Measurements from ENCODE around the gene TSTD2. TPM values are rescaled to one million over a fixed set of nuclear protein-coding genes. Genes with fewer than 3 reads are reported as not detected.

The TSTD2 gene
- polyA plus RNA-seq, 1 of the 3 experiments (the other 2 are of a cell fraction): 11.5 TPM

GRCh38 chr9:97592126-97592525 lies 41.0 kb downstream of the TSTD2 start:
- Histone ChIP-seq H3K4me2 (no peak overlapping the region), H3K27ac (ENCODE audit: low read depth in 2 of 2, low read length in 1 of 2) (no peak overlapping the region), H3K9ac (no peak overlapping the region), H4K20me1 (ENCODE audit: insufficient read depth) (no peaks in the 10 kb centered on the region), H3K4me3 (ENCODE audit: low read depth in 2 of 2, low read length in 1 of 2) (no peak overlapping the region), H3K27me3 (ENCODE audit: insufficient read depth) (no peaks in the 10 kb centered on the region), H3F3A (replicated peaks; ENCODE audit: insufficient read depth) (no peaks in the 10 kb centered on the region), H3K9me3 (no peaks in the 10 kb centered on the region), H3K4me1 (ENCODE audit: control insufficient read depth in 1 of 2, insufficient read depth in 2 of 2, low read depth in 1 of 2, low read length in 1 of 2) (peaks cover 0 to 11% of the 10 kb centered on the region in 2 experiments; a peak in 1 of 4 replicates), H2AFZ (ENCODE audit: low read depth) (no peak overlapping the region), H3K36me3 (replicated peaks in 1 of 2; ENCODE audit: control insufficient read depth in 1 of 2, insufficient read depth in 2 of 2, low read length in 1 of 2) (peaks cover 0 to 8% of the 10 kb centered on the region in 2 experiments), H3K79me2 (ENCODE audit: insufficient read depth) (no peaks in the 10 kb centered on the region), H3K9me2 (no peaks in the 10 kb centered on the region)
- ChIA-PET CTCF (interaction anchor here (0.8 to 28.6 kb wide), 3 partner anchors 10 to 122 kb away, joined by 3 to 677 read pairs (median 4); no protein-coding TSS in a partner anchor), POLR2A (no interaction called here)
- TF ChIP-seq SMC3 (IDR thresholded peaks at IDR 0.05; ENCODE audit: low read depth, low read length) (no peak), ZBTB33 (IDR thresholded peaks at IDR 0.05; ENCODE audit: borderline replicate concordance, low read depth) (no peak), POLR2AphosphoS5 (IDR thresholded peaks at IDR 0.05; ENCODE audit: low read depth, low read length) (no peak), JUND (IDR thresholded peaks at IDR 0.05) (no peak), ELF1 (IDR thresholded peaks at IDR 0.05) (no peak), MAX (IDR thresholded peaks at IDR 0.05; ENCODE audit: low read depth) (no peak), GABPA (IDR thresholded peaks at IDR 0.05; ENCODE audit: low read depth) (no peak), FOSL2 (IDR thresholded peaks at IDR 0.05; ENCODE audit: borderline replicate concordance, low read depth) (no peak)
- WGBS (ENCODE audit: low lambda C conversion rate): 81% methylated on average over 1 of the region's 1 CpG
- DNase-seq: no peak

- no peaks in the 10 kb centered on the region for H3F3A ChIP-seq (replicated peaks; ENCODE audit: insufficient read depth)
- ChIA-PET CTCF (interaction anchor here (1.6 to 28.6 kb wide), 2 partner anchors 89 to 121 kb away, joined by 4 to 677 read pairs; no protein-coding TSS in a partner anchor), POLR2A (no interaction called here)
- peaks cover 0 to 11% of the 10 kb centered on the region in 2 experiments; a peak in 1 of 4 replicates for H3K4me1 ChIP-seq (ENCODE audit: control insufficient read depth in 1 of 2, insufficient read depth in 2 of 2, low read depth in 1 of 2, low read length in 1 of 2)
- no peak overlapping the region for H2AFZ ChIP-seq (ENCODE audit: low read depth)
- H3K4me2 ChIP-seq: no peak overlapping the region
- no peak for DNase-seq
- H3K27me3 ChIP-seq (ENCODE audit: insufficient read depth): no peaks in the 10 kb centered on the region
- H3K4me3 ChIP-seq (ENCODE audit: low read depth in 2 of 2, low read length in 1 of 2): no peak overlapping the region
- no peaks in the 10 kb centered on the region for H3K79me2 ChIP-seq (ENCODE audit: insufficient read depth)
- H4K20me1 ChIP-seq (ENCODE audit: insufficient read depth): no peaks in the 10 kb centered on the region
- 80% methylated on average over 6 of the region's 6 CpGs for WGBS (ENCODE audit: low lambda C conversion rate)
- H3K36me3 ChIP-seq (replicated peaks in 1 of 2; ENCODE audit: control insufficient read depth in 1 of 2, insufficient read depth in 2 of 2, low read length in 1 of 2): peaks cover 0 to 10% of the 10 kb centered on the region in 2 experiments
- no peaks in the 10 kb centered on the region for H3K9me3 ChIP-seq
- H3K27ac ChIP-seq (ENCODE audit: low read depth in 2 of 2, low read length in 1 of 2): no peak overlapping the region; a peak in 1 of 4 replicates
- H3K9ac ChIP-seq: no peak overlapping the region
- no peaks in the 10 kb centered on the region for H3K9me2 ChIP-seq
- no peak for TF ChIP-seq RFX5 (IDR thresholded peaks at IDR 0.05; ENCODE audit: low read length)
- TF ChIP-seq JUND (IDR thresholded peaks at IDR 0.05): no peak
- no peak for TF ChIP-seq CTCF (IDR thresholded peaks at IDR 0.05)
- TF ChIP-seq USF2 (IDR thresholded peaks at IDR 0.05; ENCODE audit: borderline replicate concordance, low read depth, low read length): no peak
- TF ChIP-seq TAF1 (IDR thresholded peaks at IDR 0.05; ENCODE audit: borderline replicate concordance, low read depth, low read length): no peak
- TF ChIP-seq IRF3 (IDR thresholded peaks at IDR 0.05; ENCODE audit: low read depth, low read length): no peak
- no peak for TF ChIP-seq EP300 (IDR thresholded peaks at IDR 0.05; ENCODE audit: borderline replicate concordance in 1 of 2, low read depth in 1 of 2, low read length in 1 of 2)
- no peak for TF ChIP-seq RXRA (IDR thresholded peaks at IDR 0.05; ENCODE audit: borderline replicate concordance, low read depth)
- TF ChIP-seq FOXJ3 (CRISPR knock-in tag; IDR thresholded peaks at IDR 0.05): no peak
- no peak for TF ChIP-seq YY1 (IDR thresholded peaks at IDR 0.05; ENCODE audit: low read depth)
- no peak for TF ChIP-seq FOSL2 (IDR thresholded peaks at IDR 0.05; ENCODE audit: borderline replicate concordance, low read depth)
- no peak for TF ChIP-seq SIN3A (IDR thresholded peaks at IDR 0.05; ENCODE audit: borderline replicate concordance, low read depth, low read length)
These were observed 41.6 kb downstream of the TSTD2 start for GRCh38 chr9:97591535-97591934.

Measured in SK-N-SH (cell line).